ENCODE results near the gene ALAS1.

GRCh38 chr3:52162250-52162872 is 35.6 kb upstream of the ALAS1 start:
- TF ChIP-seq CTCF (IDR thresholded peaks at IDR 0.05; ENCODE audit: low read depth, low read length) (no peak), EZH2phosphoT487 (IDR thresholded peaks at IDR 0.05; ENCODE audit: low read depth) (no peak)
